ENCODE measurements around the gene CASKIN1.

GRCh38 chr16:2143878-2144485 is 52.4 kb downstream of the CASKIN1 start:
- no peak for TF ChIP-seq CTCF (IDR thresholded peaks at IDR 0.05 in 8 of 11, conservative IDR thresholded peaks at IDR 0.05 in 3 of 11)
- TF ChIP-seq POLR2AphosphoS5 (IDR thresholded peaks at IDR 0.05), result no peak
- no peak for TF ChIP-seq POLR2A (IDR thresholded peaks at IDR 0.05)

All from spleen (tissue), 7 donors.